GM12878 (cell line): ENCODE measurements around the gene SNRPB2. TPM values are rescaled to one million over a fixed set of nuclear protein-coding genes. Genes with fewer than 3 reads are reported as not detected.
A peak's percentile ranks its signal among the peaks of the same experiment; 100 is the strongest.

ENCODE experiments used
- ATAC-seq: fragments of 200-7000 bp; cut with Tn5 transposase; 3 replicates; pipeline ENCODE4 v1.9.1; 2020; ENCODE audit warnings: mild to moderate bottlenecking, moderate library complexity
- BruUV-seq: library from RNA; stranded (reverse); fragments of 400-500 nt; replicated peaks from 2 replicates; lab custom pipeline; 2021; lab: Mats Ljungman, UMichigan
- CTCF ChIA-PET: fragments of 300-600 bp; sonication (Branson Sonifier 250); formaldehyde crosslinking; extraction: SDS; loops from one replicate; lab custom pipeline; 2021; ENCODE audit warnings: inconsistent platforms; lab: Yijun Ruan, JAX
- POLR2A ChIA-PET: fragments of 350-600 bp; formaldehyde crosslinking; extraction: SDS; loops from one replicate; lab custom pipeline; 2021; ENCODE audit warnings: inconsistent platforms; lab: Charles Lee
- RAD21 ChIA-PET: fragments of 300-600 bp; sonication (Branson Sonifier 250); formaldehyde crosslinking; loops from one replicate; lab custom pipeline; 2023; ENCODE audit warnings: antibody characterized with exemption; ENCODE audit not compliant: unreplicated experiment; lab: Charles Lee
- SMC1A ChIA-PET: fragments of 300-600 bp; sonication (Branson Sonifier 250); formaldehyde crosslinking; loops from one replicate; lab custom pipeline; 2023; ENCODE audit not compliant: unreplicated experiment, uncharacterized antibody; lab: Charles Lee
- DNase-seq: peaks from one replicate; pipeline ENCODE4 v3.0.0-alpha.2; 2011; ENCODE audit warnings: low read depth, low spot score
- FAIRE-seq: peaks from 3 replicates; lab custom pipeline; 2011; peaks lifted over from hg19 to GRCh38; lab: Jason Lieb, UNC
- H2AFZ ChIP-seq: 2 replicates; pipeline ENCODE4 v1.6.0; 2011; ENCODE audit warnings: low read depth, low read length, control low read depth; ENCODE audit not compliant: control insufficient read depth
- H3K27ac ChIP-seq: 2 replicates; pipeline ENCODE4 v1.5.1; 2011; ENCODE audit warnings: control low read depth; ENCODE audit not compliant: control insufficient read depth, insufficient read depth
- H3K27me3 ChIP-seq, 2 experiments: replicated peaks in 1 of 2; 2 replicates each; pipeline versions ENCODE4 v1.6.0 to v1.6.1; 2011; ENCODE audit warnings: low read length in 1 of 2; ENCODE audit not compliant: control insufficient read depth in 2 of 2, insufficient read depth in 2 of 2
- H3K36me3 ChIP-seq, 2 experiments: 2 replicates each; pipeline ENCODE4 v1.5.1; 2011; ENCODE audit warnings: low read length in 1 of 2; ENCODE audit not compliant: control insufficient read depth in 2 of 2, insufficient read depth in 2 of 2
- H3K4me1 ChIP-seq: 2 replicates; pipeline ENCODE4 v1.6.1; 2011; ENCODE audit warnings: mild to moderate bottlenecking, low read length, moderate library complexity, mixed read lengths; ENCODE audit not compliant: control insufficient read depth, insufficient read depth
- H3K4me2 ChIP-seq: 2 replicates; pipeline ENCODE4 v1.6.0; 2011; ENCODE audit warnings: control low read depth; ENCODE audit not compliant: control insufficient read depth, insufficient read depth
- H3K4me3 ChIP-seq: fragments of 200-600 bp; sonication (generic); 2 replicates; pipeline ENCODE4 v1.5.1; 2016
- H3K79me2 ChIP-seq: 2 replicates; pipeline ENCODE4 v1.6.0; 2011; ENCODE audit warnings: low read length; ENCODE audit not compliant: control insufficient read depth, insufficient read depth
- H3K9ac ChIP-seq: 2 replicates; pipeline ENCODE4 v1.8.0; 2011; ENCODE audit warnings: low read length, control low read depth, mixed read lengths; ENCODE audit not compliant: control insufficient read depth, insufficient read depth
- H3K9me3 ChIP-seq: replicated peaks from 3 replicates; pipeline ENCODE4 v1.5.1; 2011; ENCODE audit warnings: mild to moderate bottlenecking, low read length; ENCODE audit not compliant: control insufficient read depth, insufficient read depth
- H4K20me1 ChIP-seq: 2 replicates; pipeline ENCODE4 v1.6.0; 2011; ENCODE audit not compliant: control insufficient read depth, insufficient read depth
- ATF3 ChIP-seq: IDR thresholded peaks from 2 replicates; pipeline ENCODE4 v1.6.1; 2011; ENCODE audit warnings: low read depth, mild to moderate bottlenecking, low read length, moderate library complexity, borderline replicate concordance; ENCODE audit errors: extremely low read depth
- CBFB ChIP-seq: IDR thresholded peaks from 2 replicates; pipeline ENCODE4 v1.6.1; 2016; ENCODE audit warnings: antibody characterized with exemption, low read depth
- CREM ChIP-seq: IDR thresholded peaks from 2 replicates; pipeline ENCODE4 v1.6.1; 2014; ENCODE audit warnings: antibody characterized with exemption, low read depth
- E2F4 ChIP-seq: IDR thresholded peaks from 2 replicates; pipeline ENCODE4 v1.6.1; 2012; ENCODE audit warnings: low read depth, low read length, improper control_type of control experiment
- ELK1 ChIP-seq: IDR thresholded peaks from 2 replicates; pipeline ENCODE4 v1.6.1; 2012; ENCODE audit warnings: low read depth, low read length, improper control_type of control experiment
- MTA2 ChIP-seq: fragments of 450-650 bp; IDR thresholded peaks from 2 replicates; pipeline ENCODE4 v1.6.1; 2016; ENCODE audit warnings: low read depth, mild to moderate bottlenecking, moderate library complexity
- NR2F1 ChIP-seq: fragments of 450-650 bp; conservative IDR thresholded peaks from 2 replicates; pipeline ENCODE4 v1.6.1; 2017; ENCODE audit warnings: mild to moderate bottlenecking
- RBBP5 ChIP-seq: fragments of 200-600 bp; sonication (generic); conservative IDR thresholded peaks from 2 replicates; pipeline ENCODE4 v1.6.1; 2016
- REST ChIP-seq: IDR thresholded peaks from 2 replicates; pipeline ENCODE4 v1.6.1; 2012; ENCODE audit warnings: mild to moderate bottlenecking, low read depth, low read length
- RFX5 ChIP-seq: IDR thresholded peaks from 2 replicates; pipeline ENCODE4 v1.6.1; 2011; ENCODE audit warnings: low read depth, low read length, improper control_type of control experiment
- SMARCA5 ChIP-seq: fragments of 450-650 bp; IDR thresholded peaks from 2 replicates; pipeline ENCODE4 v1.6.1; 2017; ENCODE audit warnings: mild to moderate bottlenecking
- SREBF2 ChIP-seq: IDR thresholded peaks from 2 replicates; pipeline ENCODE4 v1.6.1; 2012; ENCODE audit warnings: mild to moderate bottlenecking, low read length
- TCF7 ChIP-seq: IDR thresholded peaks from 2 replicates; pipeline ENCODE4 v1.6.1; 2014; ENCODE audit warnings: antibody characterized with exemption, borderline replicate concordance
- ZBED1 ChIP-seq: IDR thresholded peaks from 2 replicates; pipeline ENCODE4 v1.6.1; 2016; ENCODE audit warnings: borderline replicate concordance
- ZNF384 ChIP-seq: IDR thresholded peaks from 2 replicates; pipeline ENCODE4 v1.6.1; 2012; ENCODE audit warnings: low read depth, mild to moderate bottlenecking, low read length, improper control_type of control experiment, borderline replicate concordance
- WGBS: methylation state at CpG from one replicate; pipeline ENCODE4 v1.1.6; 2016; ENCODE audit warnings: low lambda C conversion rate; ENCODE audit not compliant: insufficient replicate concordance, insufficient coverage; ENCODE audit errors: missing lambda C conversion rate; 5-methylcytosine and 5-hydroxymethylcytosine counted together
- in situ Hi-C: fragments of 300-500 bp; cut with MboI; formaldehyde crosslinking; loops from 9 replicates; pipeline ENCODE4 v1.14.3; 2018; ENCODE audit warnings: mixed read lengths
- intact Hi-C: fragments of 100-400 bp; cut with micrococcal nuclease; formaldehyde crosslinking; loops from one replicate; pipeline ENCODE4 v1.14.2; 2022; ENCODE audit not compliant: unreplicated experiment
- polyA plus RNA-seq, 11 experiments: library from polyadenylated mRNA; depleted of rRNA in 4 of 11; unstranded in 6 of 11; stranded (reverse) in 5 of 11; fragments of >200 nt; fragmentation: Nextera tagmentation in 4 of 11; fragmentation: Illumina TruSeq in 1 of 11; extraction: Ambion mirVana in 4 of 11; extraction: Trizol in 1 of 11; gene quantifications; 1 replicate in 1 of 11; 2 replicates in 10 of 11; pipeline versions ENCODE4 v1.2.1 to v1.2.3, GENCODE V29; 2011 to 2016; ENCODE audit warnings: inconsistent platforms in 2 of 11, missing spikeins in 2 of 11, low read depth in 1 of 11
- total RNA-seq, 4 experiments: library from RNA; depleted of rRNA in 3 of 4; stranded (reverse); fragments of >200 nt in 3 of 4; fragmentation: Illumina TruSeq in 1 of 4; extraction: Trizol in 1 of 4; gene quantifications; 2 replicates each; pipeline versions ENCODE4 v1.2.1 to v1.2.3, GENCODE V29; 2013 to 2021

The SNRPB2 gene
- total and polyA plus RNA-seq, 10 of the 15 experiments (the other 5 are each of a cell fraction or from before 2014, with no cell fraction given) = 63.5 to 245 (median 136) TPM

DNA sequence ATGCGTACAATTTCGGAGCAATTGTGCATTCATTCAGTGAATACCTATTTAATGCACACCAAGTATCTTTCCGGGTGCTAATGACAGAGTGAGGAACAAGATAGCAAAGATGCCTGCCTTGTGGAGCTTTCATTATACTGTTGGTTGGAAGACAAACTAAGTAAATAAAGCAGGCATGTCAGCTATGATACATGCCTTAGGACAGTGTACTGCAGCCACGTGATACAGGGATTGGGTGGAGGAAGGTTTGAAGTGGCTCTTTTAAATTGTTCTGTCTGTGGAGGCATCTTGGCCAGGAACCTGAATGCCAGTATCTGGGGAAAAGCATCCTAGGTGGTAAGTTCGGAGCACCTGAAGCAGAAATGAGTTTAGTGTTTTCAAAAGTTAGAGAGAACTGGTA lies 15.4 kb downstream of the SNRPB2 start (continued):
- no peak for TF ChIP-seq RBBP5
- no peak for TF ChIP-seq RFX5
- no peak for TF ChIP-seq ZBED1
- TF ChIP-seq NR2F1 = no peak
- no peak for TF ChIP-seq REST
- no peak for TF ChIP-seq TCF7
- no peak for TF ChIP-seq MTA2
- no peak for TF ChIP-seq SREBF2
- TF ChIP-seq CREM = no peak
- TF ChIP-seq ATF3 = no peak
- no peak for TF ChIP-seq ZNF384

- FAIRE-seq (no peak), ATAC-seq (0 out of 3 replicates have a peak, but pooled peaks have one; percentile 33), DNase-seq (no peak)
- RAD21 ChIA-PET = no interaction called here
- 43% methylated on average over 3 of the region's 3 CpGs for WGBS
- no peaks in the 10 kb centered on the region for H3K27me3 ChIP-seq
- no TSS peak for BruUV-seq
- CTCF ChIA-PET = no interaction called here
- no peak overlapping the region for H3K4me3 ChIP-seq
- H4K20me1 ChIP-seq = no peaks in the 10 kb centered on the region
- in situ Hi-C loops (no loop called here), intact Hi-C loops (no loop called here)
- SMC1A ChIA-PET = no interaction called here
- POLR2A ChIA-PET = no interaction called here
- no peak overlapping the region for H3K9ac ChIP-seq
- H3K27ac ChIP-seq = no peak overlapping the region
- H3K4me2 ChIP-seq = no peak overlapping the region
- H3K79me2 ChIP-seq = no peaks in the 10 kb centered on the region
- H3K9me3 ChIP-seq = no peaks in the 10 kb centered on the region
- H2AFZ ChIP-seq = no peak overlapping the region
- no peaks in the 10 kb centered on the region for H3K36me3 ChIP-seq
- H3K4me1 ChIP-seq = no peaks in the 10 kb centered on the region; the same call in 1 of the 2 replicates
- TF ChIP-seq ELK1 (no peak), E2F4 (no peak), SMARCA5 (no peak), CBFB (no peak)
Measured at GRCh38 chr20:16747291-16747811, 17.5 kb downstream of the SNRPB2 start.
